SU-DHL-6 (cell line): Measurements from ENCODE around the gene FYB1.

ENCODE experiments used
- EZH2phosphoT487 ChIP-seq: fragments of 200-600 bp; sonication (generic), shearing (Covaris generic); conservative IDR thresholded peaks from 2 replicates; pipeline ENCODE4 v1.6.1; 2018; ENCODE audit warnings: mild to moderate bottlenecking, antibody characterized with exemption, low read length, moderate library complexity, mixed read lengths
- TF ChIP-seq, protein P1 (sequence below): fragments of 200-600 bp; sonication (generic); IDR thresholded peaks from one replicate; pipeline ENCODE4 v1.5.1; 2017; ENCODE audit warnings: antibody characterized with exemption, mild to moderate bottlenecking, low read length, moderate library complexity; ENCODE audit not compliant: insufficient read depth, poor library complexity, severe bottlenecking

DNA sequence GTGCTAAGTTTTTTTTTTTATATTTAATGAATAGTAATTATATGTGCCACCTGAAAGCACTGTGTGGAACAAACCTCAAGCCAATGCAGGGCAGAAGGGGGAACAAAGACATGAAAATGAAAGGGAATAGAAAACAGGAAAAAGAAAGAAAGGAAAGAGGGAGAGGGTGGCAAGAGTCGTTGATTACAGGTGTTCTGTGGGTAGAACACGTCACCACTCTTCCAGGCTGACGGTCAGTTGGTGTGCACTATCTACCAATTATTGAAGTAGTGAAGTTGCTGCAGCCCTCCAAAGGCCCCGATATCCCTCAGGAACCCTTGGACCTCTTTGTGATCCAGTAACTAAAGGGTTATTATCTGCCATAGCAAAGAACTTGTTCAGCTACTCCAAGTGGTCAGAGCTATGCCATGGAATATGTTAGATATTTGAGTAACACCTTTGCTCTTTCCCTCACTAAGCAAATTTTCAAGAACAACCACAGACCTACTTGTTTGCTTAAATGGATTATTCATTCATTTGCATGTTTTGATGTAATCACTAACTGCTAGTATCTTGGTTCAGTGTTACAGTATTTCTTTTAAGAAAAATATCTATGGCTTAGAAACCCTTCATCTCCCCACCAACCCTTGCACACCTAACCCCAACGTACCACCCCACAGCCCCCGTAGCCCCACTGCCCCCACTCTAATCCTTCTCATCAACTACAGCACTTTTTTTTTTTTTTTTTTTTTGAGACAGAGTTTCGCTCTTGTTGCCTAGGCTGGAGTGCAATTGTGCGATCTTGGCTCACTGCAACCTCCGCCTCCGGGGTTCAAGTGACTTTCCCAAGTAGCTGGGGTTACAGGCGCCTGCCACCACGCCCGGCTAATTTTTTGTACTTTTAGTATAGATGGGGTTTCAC lies 31.3 kb downstream of the FYB1 start:
- TF ChIP-seq, protein P1, sequence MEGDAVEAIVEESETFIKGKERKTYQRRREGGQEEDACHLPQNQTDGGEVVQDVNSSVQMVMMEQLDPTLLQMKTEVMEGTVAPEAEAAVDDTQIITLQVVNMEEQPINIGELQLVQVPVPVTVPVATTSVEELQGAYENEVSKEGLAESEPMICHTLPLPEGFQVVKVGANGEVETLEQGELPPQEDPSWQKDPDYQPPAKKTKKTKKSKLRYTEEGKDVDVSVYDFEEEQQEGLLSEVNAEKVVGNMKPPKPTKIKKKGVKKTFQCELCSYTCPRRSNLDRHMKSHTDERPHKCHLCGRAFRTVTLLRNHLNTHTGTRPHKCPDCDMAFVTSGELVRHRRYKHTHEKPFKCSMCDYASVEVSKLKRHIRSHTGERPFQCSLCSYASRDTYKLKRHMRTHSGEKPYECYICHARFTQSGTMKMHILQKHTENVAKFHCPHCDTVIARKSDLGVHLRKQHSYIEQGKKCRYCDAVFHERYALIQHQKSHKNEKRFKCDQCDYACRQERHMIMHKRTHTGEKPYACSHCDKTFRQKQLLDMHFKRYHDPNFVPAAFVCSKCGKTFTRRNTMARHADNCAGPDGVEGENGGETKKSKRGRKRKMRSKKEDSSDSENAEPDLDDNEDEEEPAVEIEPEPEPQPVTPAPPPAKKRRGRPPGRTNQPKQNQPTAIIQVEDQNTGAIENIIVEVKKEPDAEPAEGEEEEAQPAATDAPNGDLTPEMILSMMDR, result no peak
- TF ChIP-seq EZH2phosphoT487, result no peak
